ENCODE data around the gene ETV6.

ETV6 gene

GRCh38 chr12:11833174-11833895, 183.9 kb downstream of the ETV6 start:
- DNase-seq (ENCODE audit: low read depth), result no peak
- no peak for TF ChIP-seq CTCF (IDR thresholded peaks at IDR 0.05; ENCODE audit: low read depth, low read length, missing control alignments)
- H3K4me3 ChIP-seq (ENCODE audit: low read depth, low read length), result no peak overlapping the region
- in situ Hi-C loops (cut with HindIII; ENCODE audit: low sequenced_read_pairs), result no loop called here

- in situ Hi-C loops (cut with HindIII; ENCODE audit: low sequenced_read_pairs), result no loop called here
- DNase-seq (ENCODE audit: low read depth), result no peak
- no peak overlapping the region for H3K4me3 ChIP-seq (ENCODE audit: low read depth, low read length)
- no peak for TF ChIP-seq CTCF (IDR thresholded peaks at IDR 0.05; ENCODE audit: low read depth, low read length, missing control alignments)
Measured at GRCh38 chr12:11834104-11834812, 184.8 kb downstream of the ETV6 start.

GRCh38 chr12:11834931-11835330, 185.5 kb downstream of the ETV6 start:
- in situ Hi-C loops (cut with HindIII; ENCODE audit: low sequenced_read_pairs), result no loop called here
- no peak for TF ChIP-seq CTCF (IDR thresholded peaks at IDR 0.05; ENCODE audit: low read depth, low read length, missing control alignments)
- no peak overlapping the region for H3K4me3 ChIP-seq (ENCODE audit: low read depth, low read length)
- DNase-seq (ENCODE audit: low read depth), result no peak

- TF ChIP-seq CTCF (IDR thresholded peaks at IDR 0.05; ENCODE audit: low read depth, low read length, missing control alignments), result no peak
- in situ Hi-C loops (cut with HindIII; ENCODE audit: low sequenced_read_pairs), result no loop called here
- DNase-seq (ENCODE audit: low read depth), result no peak
- no peak overlapping the region for H3K4me3 ChIP-seq (ENCODE audit: low read depth, low read length)
Measured at GRCh38 chr12:11836282-11837151, 187.0 kb downstream of the ETV6 start.

GRCh38 chr12:11837216-11837934, 187.9 kb downstream of the ETV6 start:
- TF ChIP-seq CTCF (IDR thresholded peaks at IDR 0.05; ENCODE audit: low read depth, low read length, missing control alignments), result no peak
- no peak for DNase-seq (ENCODE audit: low read depth)
- no peak overlapping the region for H3K4me3 ChIP-seq (ENCODE audit: low read depth, low read length)
- in situ Hi-C loops (cut with HindIII; ENCODE audit: low sequenced_read_pairs), result no loop called here

- in situ Hi-C loops (cut with HindIII; ENCODE audit: low sequenced_read_pairs), result no loop called here
- no peak for DNase-seq (ENCODE audit: low read depth)
- no peak overlapping the region for H3K4me3 ChIP-seq (ENCODE audit: low read depth, low read length)
- TF ChIP-seq CTCF (IDR thresholded peaks at IDR 0.05; ENCODE audit: low read depth, low read length, missing control alignments), result no peak
Measured at GRCh38 chr12:11838403-11838802, 188.9 kb downstream of the ETV6 start.

Data from astrocyte of the cerebellum (primary cell).